HFF-Myc (cell line): ENCODE results near the gene TEX22.

Experiments used
- DNase-seq: peaks from one replicate; pipeline ENCODE4 v3.0.0-alpha.2; 2011; ENCODE audit warnings: low read depth; ENCODE audit errors: extremely low read depth
- H3K4me3 ChIP-seq: replicated peaks from 2 replicates; pipeline ENCODE4 v1.5.1; 2011; ENCODE audit warnings: low read depth, mild to moderate bottlenecking, control low read depth, low read length
- TF ChIP-seq, protein P1 (sequence below): IDR thresholded peaks from 2 replicates; pipeline ENCODE4 v1.5.1; 2012; ENCODE audit warnings: mild to moderate bottlenecking, low read depth, low read length, control low read depth; ENCODE audit errors: missing control alignments

The TEX22 gene

DNA sequence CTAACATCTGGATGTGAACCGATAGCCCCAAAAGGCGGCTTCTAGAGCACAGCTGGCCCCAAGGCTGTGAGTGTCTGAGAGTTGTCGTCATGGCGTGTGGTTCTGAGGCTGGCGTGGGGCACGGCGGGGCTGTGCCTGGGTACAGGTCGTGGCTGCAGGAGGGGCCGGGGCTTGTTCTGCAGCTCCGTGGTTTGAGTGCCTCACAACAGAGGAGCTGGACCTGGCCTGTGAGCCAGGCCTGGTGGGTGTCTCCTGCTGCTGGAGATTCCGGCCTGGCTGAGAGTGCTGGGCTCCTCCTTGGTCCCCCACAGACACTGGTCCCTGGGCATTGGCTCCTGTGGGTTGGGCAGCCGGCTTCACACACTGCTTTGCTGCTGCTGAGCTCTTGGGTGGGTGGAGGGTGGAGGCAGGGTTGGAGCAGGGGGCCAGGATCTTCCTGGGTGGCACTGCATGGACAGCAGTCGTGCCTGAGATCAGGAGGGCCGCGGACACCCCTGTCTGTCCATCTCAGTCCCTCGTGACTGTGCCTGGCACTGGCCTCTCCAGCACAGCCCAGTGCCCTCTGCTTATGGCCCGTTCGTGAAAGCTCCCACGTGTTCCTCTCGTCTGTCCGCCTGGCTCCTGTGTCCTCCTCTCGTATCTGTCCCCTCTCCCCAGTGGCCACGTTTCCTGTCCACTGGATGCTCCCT lies 31.8 kb upstream of the TEX22 start:
- TF ChIP-seq, protein P1, sequence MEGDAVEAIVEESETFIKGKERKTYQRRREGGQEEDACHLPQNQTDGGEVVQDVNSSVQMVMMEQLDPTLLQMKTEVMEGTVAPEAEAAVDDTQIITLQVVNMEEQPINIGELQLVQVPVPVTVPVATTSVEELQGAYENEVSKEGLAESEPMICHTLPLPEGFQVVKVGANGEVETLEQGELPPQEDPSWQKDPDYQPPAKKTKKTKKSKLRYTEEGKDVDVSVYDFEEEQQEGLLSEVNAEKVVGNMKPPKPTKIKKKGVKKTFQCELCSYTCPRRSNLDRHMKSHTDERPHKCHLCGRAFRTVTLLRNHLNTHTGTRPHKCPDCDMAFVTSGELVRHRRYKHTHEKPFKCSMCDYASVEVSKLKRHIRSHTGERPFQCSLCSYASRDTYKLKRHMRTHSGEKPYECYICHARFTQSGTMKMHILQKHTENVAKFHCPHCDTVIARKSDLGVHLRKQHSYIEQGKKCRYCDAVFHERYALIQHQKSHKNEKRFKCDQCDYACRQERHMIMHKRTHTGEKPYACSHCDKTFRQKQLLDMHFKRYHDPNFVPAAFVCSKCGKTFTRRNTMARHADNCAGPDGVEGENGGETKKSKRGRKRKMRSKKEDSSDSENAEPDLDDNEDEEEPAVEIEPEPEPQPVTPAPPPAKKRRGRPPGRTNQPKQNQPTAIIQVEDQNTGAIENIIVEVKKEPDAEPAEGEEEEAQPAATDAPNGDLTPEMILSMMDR: no peak
- DNase-seq: no peak

DNA sequence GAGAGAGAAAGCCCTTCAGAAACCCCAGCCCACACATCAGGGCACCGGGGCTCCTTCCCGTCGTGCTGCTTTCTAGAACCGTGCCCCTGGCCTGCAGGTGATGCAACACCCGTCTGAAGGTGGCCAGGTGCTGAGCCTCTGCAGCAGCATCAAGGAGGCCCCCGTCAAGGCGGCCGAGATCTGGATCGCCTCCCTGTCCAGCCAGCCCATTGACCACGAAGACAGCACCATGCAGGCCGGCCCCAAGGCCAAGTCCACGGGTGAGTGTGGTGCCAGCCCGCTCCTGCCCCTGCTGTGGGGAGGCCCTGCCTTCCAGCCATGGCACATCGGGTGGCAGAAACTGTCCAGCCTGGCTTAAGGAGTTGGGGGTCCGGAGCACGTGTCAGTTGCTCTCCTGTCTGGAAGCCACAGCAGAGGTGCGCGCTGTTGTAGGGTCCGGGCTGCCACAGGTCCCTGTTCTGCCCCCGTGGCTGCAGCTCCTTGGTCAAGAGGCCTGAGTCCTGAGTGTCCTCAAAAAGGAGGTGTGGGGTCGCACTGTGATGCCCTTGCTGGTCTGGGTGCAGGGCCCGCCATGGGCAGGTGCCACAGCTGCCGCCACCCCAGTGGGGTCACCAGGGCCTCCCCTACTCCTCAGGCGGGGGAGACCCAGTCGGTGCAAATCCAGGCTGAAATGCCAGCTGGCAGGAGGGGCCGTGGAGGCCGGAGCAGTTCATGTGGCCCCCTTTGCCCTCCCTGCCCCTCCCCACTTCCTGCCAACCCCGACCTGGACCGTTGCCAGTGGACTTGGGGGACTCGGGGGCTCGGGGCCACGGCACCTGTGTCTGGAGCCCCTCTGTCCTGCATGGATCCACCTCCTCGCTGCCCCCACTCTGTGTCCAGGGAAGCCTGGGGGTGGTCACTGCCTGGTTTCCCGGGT lies 31.0 kb upstream of the TEX22 start:
- TF ChIP-seq, protein P1: no peak
- no peak for DNase-seq
- H3K4me3 ChIP-seq: no peak overlapping the region

More for the DNA sequence above, 31.8 kb upstream of the TEX22 start:
- H3K4me3 ChIP-seq: no peak overlapping the region

DNA sequence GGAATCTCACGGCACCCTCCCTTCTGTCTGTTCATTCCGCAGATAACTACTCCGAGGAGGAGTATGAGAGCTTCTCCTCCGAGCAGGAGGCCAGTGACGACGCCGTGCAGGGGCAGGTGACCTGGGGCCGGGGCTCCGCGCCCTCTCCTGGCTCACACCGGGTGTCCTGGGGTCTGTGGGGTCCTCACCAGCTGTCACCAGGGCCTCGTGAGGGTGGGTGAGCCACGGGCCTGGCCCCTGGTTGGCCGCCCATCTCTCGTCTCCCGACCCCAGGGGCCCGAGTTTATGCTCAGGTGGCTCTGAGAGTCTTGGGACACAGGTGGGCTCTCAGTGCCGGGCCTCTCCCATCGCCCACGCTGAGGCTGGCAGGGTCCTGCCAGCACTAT lies 30.3 kb upstream of the TEX22 start:
- no peak overlapping the region for H3K4me3 ChIP-seq
- TF ChIP-seq, protein P1: no peak
- DNase-seq: no peak

DNA sequence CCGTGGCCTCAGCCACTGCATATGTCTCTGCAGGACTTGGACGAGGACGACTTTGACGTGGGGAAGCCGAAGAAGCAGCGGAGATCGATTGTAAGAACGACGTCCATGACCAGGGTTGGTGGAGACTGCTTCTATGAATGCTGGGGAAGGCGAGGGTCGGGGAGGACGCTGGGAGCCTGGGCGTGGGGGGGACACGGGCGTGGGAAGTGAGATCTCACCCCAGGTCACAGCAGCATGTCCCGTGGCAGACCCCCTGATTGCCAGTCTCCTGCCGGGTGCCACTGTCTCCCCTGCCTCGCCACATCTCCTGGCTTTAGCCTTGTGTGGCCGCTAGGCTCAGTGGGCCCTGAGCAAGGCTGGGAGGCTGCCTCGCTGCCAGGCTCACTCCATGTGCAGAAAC lies 29.9 kb upstream of the TEX22 start:
- TF ChIP-seq, protein P1: no peak
- DNase-seq: no peak

DNA sequence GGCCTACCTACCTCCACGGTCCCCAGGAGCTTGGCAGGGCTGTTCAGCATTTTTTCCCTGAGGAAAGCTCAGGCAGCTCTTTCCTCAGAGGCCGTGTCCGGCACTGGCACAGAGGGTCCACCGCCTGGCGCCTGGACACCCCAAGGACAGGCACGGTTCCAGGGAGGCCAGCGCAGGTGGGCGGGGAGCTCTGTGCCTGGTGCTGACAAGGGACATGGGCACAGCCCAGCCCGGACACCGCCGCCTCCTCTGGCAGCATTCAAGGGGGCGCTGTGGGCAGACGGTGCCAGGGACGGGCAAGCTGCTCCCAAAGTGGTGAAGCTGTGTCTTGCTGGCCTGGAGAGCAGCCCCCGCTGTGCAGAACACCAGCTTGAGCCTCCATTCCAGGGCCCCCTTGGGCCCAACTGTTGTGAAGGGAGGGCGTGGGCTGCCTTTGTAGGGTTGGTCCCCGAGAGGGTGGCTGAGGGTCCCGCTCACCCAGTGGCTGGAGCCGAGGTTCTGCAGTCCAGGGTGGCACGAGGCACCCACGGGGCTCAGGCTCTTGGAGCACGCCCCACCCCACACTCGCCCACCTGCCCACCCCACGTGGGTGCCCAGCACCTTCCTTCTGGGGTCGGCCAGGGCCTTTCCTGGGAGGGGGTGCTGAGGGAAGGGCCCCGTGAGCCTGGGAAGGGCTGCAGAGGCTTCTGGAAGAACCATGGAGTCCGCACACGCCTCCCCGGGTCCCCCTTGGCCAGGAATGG lies 29.3 kb upstream of the TEX22 start:
- no peak for DNase-seq
- no peak overlapping the region for H3K4me3 ChIP-seq
- TF ChIP-seq, protein P1: no peak

More for the DNA sequence above, 29.9 kb upstream of the TEX22 start:
- H3K4me3 ChIP-seq: no peak overlapping the region

DNA sequence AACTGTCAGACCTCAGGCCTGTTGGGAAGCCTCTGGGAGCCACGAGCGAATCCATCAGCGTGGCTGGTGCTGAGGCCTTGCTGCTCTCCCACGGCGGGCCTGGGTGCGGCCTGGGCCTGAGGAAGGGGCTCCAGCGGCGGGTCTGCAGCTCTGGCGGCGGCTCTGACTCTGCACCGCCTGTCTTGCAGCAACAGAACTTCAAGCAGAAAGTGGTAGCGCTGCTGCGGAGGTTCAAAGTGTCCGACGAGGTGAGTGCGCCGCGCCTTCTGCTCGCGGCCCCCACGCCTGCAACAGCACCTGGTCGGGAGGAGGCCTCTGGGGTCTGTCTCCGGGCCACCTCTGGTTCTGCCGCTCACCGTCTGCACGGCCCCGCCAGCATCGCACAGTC lies 28.7 kb upstream of the TEX22 start:
- TF ChIP-seq, protein P1: no peak
- H3K4me3 ChIP-seq: no peak overlapping the region
- no peak for DNase-seq
